Stimulated activated CD4-positive, alpha-beta T cell treated with anti-CD3 and anti-CD28 coated beads, Interleukin-15, amount 100 ng/mL, for 1 hour (primary cell): ENCODE measurements around the gene USP51.
A peak's percentile ranks its signal among the peaks of the same experiment; 100 is the strongest.
"Not testable (repeated sequence)": the region's sequence is repeated elsewhere in the genome, so short reads cannot be mapped to it uniquely, and the experiment has no call there.

Source experiments
- DNase-seq, 2 donors: peaks; one replicate each; pipeline ENCODE4 v3.0.0-alpha.2; 2020; ENCODE audit warnings: low read depth in 1 of 2, low spot score in 1 of 2

Gene USP51

GRCh38 chrX:55465791-55466190 is 23.9 kb downstream of the USP51 start:
- DNase-seq, result not testable (repeated sequence)

GRCh38 chrX:55465108-55465507 is 24.5 kb downstream of the USP51 start:
- DNase-seq, result not testable (repeated sequence)

GRCh38 chrX:55464050-55464449 is 25.6 kb downstream of the USP51 start:
- DNase-seq, result not testable (repeated sequence)

- not testable (repeated sequence) for DNase-seq
These were observed 29.7 kb downstream of the USP51 start for GRCh38 chrX:55459926-55460325.

GRCh38 chrX:55459426-55459825 is 30.2 kb downstream of the USP51 start:
- not testable (repeated sequence) for DNase-seq

- DNase-seq, result not testable (repeated sequence)
These were observed 33.9 kb downstream of the USP51 start for GRCh38 chrX:55455708-55456107.

GRCh38 chrX:55452833-55453124 is 36.9 kb downstream of the USP51 start:
- DNase-seq, result no peak

- peak; percentile 54 for DNase-seq
These were observed 37.4 kb downstream of the USP51 start, which contains the start of gene MAGEH1 for GRCh38 chrX:55451990-55452832. MAGEH1 (plus strand) TSS chrX:55452127; CDS start chrX:55452375, 248 bp downstream.

- DNase-seq, result no peak
These were observed 38.0 kb downstream of the USP51 start for GRCh38 chrX:55451626-55451989.

GRCh38 chrX:55451141-55451540 is 38.5 kb downstream of the USP51 start:
- DNase-seq, result no peak

- DNase-seq, result no peak
These were observed 39.4 kb downstream of the USP51 start for GRCh38 chrX:55450259-55450658.

- DNase-seq, result not testable (repeated sequence)
These were observed 46.2 kb downstream of the USP51 start for GRCh38 chrX:55443468-55443867.
